ENCODE data around the gene ABHD14A.

The ABHD14A gene

DNA sequence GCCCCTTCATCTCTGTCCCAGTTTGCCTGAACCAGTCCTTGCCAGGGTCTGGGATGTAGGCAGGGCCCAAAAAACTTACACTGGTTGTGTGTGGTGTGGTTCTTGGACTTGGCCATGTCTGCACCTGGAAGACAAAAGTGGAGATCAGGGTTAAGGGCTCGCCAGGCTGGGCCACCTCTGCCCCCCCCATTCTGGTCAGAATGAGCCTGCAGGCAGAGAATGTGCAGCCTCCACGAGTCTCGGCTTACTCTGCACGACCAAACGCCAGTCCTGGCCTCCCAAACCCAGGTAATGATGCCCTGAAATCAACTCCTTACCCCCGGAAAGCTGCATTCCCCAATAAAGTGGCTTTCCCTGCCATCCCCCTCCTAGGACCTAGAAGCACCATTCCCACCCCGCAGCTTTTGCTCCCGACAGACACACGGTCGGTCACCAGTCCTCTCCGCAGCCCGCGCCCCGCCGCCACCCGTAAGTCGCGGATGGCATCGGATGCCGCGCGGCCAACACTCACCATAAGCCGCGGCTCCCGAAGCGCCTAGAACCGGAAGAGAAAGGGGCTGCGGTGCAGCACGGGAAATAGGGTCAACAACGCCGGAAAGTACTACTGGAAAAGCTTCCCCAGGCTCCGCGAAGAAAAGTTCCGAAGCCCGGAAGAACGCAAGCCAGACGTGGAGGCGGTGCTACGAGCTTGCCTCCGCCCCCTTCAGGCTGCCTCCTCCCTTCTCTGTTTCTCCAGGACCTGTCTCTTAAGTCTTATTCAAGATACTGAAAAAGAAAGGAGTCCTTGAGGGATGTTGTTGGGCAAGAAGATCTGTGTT, 20.7 kb downstream of the ABHD14A start, which contains the start of gene RPL29:
RPL29 (minus strand) TSS at position 550 of the 818 bp plus-strand sequence; CDS start at position 116, 434 bp downstream.
- Histone ChIP-seq H3K9me3 (ENCODE audit: control insufficient read depth in 5 of 5, low read length in 5 of 5) (no peaks in the 10 kb centered on the region), H3K4me3 (ENCODE audit: low read depth in 1 of 5, low read length in 5 of 5) (peak within 1 kb of the TSS; percentile 97 to 99 (median 99)), H3K36me3 (ENCODE audit: control insufficient read depth in 5 of 5, insufficient read depth in 5 of 5, low read length in 5 of 5) (peaks cover 0 to 35% (median 23%) of the 10 kb centered on the region in 5 donors), H3K9ac (ENCODE audit: low read length in 5 of 5) (peak within 1 kb of the TSS; percentile 90 to 100 (median 98)), H3K4me1 (ENCODE audit: control insufficient read depth in 5 of 5, insufficient read depth in 5 of 5, low read length in 5 of 5) (peaks cover 5 to 26% (median 17%) of the 10 kb centered on the region in 5 donors), H3K27me3 (ENCODE audit: control insufficient read depth in 5 of 5, insufficient read depth in 4 of 5, low read length in 5 of 5) (no peaks in the 10 kb centered on the region), H3K27ac (ENCODE audit: low read depth, low read length) (peak within 1 kb of the TSS; percentile 94)

DNA sequence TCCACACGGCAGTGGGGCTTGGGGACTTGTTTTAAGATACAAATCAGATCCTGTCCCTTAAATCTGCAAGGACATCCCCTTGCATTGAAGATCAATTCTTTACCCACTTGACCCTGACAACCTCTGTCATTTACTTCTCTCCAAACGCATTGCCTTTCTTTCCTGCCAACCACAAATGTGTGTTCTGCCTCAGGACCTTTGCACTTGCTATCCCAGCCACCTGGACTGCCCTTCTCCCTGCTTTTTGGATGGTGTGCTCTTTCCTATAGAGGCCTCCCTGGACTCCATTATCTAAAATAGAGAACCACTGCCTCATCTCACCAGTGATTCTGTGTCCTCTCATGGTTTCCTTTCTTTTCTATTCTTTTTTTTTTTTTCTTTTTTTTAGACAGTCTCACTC, 22.3 kb downstream of the ABHD14A start:
- no peak overlapping the region for H3K4me3 ChIP-seq (ENCODE audit: low read depth in 1 of 5, low read length in 5 of 5)
- no peaks in the 10 kb centered on the region for H3K27me3 ChIP-seq (ENCODE audit: control insufficient read depth in 5 of 5, insufficient read depth in 4 of 5, low read length in 5 of 5)
- peaks cover 5 to 33% (median 23%) of the 10 kb centered on the region in 5 donors for H3K4me1 ChIP-seq (ENCODE audit: control insufficient read depth in 5 of 5, insufficient read depth in 5 of 5, low read length in 5 of 5)
- H3K9me3 ChIP-seq (ENCODE audit: control insufficient read depth in 5 of 5, low read length in 5 of 5) = no peaks in the 10 kb centered on the region
- no peak overlapping the region for H3K27ac ChIP-seq (ENCODE audit: low read depth, low read length)
- no peak overlapping the region for H3K9ac ChIP-seq (ENCODE audit: low read length in 5 of 5)
- peaks cover 0 to 27% (median 22%) of the 10 kb centered on the region in 5 donors for H3K36me3 ChIP-seq (ENCODE audit: control insufficient read depth in 5 of 5, insufficient read depth in 5 of 5, low read length in 5 of 5)

DNA sequence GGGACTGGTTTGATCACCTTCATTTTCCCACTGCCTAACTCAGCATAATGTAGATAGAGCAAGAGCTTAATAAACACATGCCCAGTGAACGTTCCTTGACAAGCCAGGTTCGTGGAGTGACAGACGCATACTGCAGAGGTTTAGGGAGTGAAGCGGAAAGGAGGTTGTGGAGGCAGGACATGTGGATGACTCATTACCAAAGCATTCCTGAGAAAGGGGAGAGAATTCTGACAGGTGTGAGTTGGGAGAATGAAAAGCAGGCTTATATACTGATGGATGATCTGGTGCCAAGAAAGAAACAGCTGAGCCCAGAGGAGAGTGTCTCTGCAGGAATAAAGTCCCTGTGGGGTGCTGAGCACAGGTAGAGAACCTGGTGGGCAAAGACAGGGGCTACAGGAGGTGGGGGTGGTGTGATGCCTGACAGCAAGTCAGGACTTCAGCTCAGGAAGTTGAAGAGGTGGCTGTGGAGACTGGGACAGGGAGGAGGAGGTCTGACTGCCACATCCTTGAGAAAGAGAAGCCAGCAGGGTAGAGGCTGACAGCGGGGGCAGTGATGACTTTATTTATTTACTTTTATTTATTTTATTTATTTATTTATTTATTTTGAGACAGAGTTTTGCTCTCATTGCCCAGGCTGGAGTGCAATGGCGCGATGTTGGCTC, 23.2 kb downstream of the ABHD14A start:
- H3K9ac ChIP-seq (ENCODE audit: low read length in 5 of 5) = no peak overlapping the region

DNA sequence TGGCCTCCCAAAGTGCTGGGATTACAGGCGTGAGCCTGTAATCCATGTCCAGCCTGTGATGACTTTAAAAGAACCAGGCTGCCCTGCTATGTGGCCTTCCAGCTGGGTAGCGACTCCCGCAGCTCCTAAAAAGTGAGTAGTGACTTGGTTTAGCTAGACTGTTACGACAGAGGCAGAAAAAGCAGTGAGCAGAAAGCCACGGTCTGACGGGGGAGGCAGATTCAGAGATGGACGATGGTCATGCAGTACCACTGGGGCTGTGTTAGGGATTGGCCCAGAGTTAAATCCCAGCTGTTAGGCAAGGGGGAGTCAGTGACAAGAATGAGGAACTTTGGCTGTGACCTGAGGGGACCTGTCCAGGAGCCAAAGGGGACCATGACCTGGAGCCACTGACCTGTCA, 23.9 kb downstream of the ABHD14A start:
- Histone ChIP-seq H3K9me3 (ENCODE audit: control insufficient read depth in 5 of 5, low read length in 5 of 5) (no peaks in the 10 kb centered on the region), H3K27ac (ENCODE audit: low read depth, low read length) (no peak overlapping the region), H3K36me3 (ENCODE audit: control insufficient read depth in 5 of 5, insufficient read depth in 5 of 5, low read length in 5 of 5) (peaks cover 0 to 12% (median 11%) of the 10 kb centered on the region in 5 donors)

More for the DNA sequence above, 23.2 kb downstream of the ABHD14A start:
- Histone ChIP-seq H3K9me3 (ENCODE audit: control insufficient read depth in 5 of 5, low read length in 5 of 5) (no peaks in the 10 kb centered on the region), H3K4me3 (ENCODE audit: low read depth in 1 of 5, low read length in 5 of 5) (no peak overlapping the region), H3K4me1 (ENCODE audit: control insufficient read depth in 5 of 5, insufficient read depth in 5 of 5, low read length in 5 of 5) (peaks cover 5 to 29% (median 23%) of the 10 kb centered on the region in 5 donors), H3K27ac (ENCODE audit: low read depth, low read length) (no peak overlapping the region), H3K27me3 (ENCODE audit: control insufficient read depth in 5 of 5, insufficient read depth in 4 of 5, low read length in 5 of 5) (no peaks in the 10 kb centered on the region), H3K36me3 (ENCODE audit: control insufficient read depth in 5 of 5, insufficient read depth in 5 of 5, low read length in 5 of 5) (peaks cover 0 to 19% (median 14%) of the 10 kb centered on the region in 5 donors)

DNA sequence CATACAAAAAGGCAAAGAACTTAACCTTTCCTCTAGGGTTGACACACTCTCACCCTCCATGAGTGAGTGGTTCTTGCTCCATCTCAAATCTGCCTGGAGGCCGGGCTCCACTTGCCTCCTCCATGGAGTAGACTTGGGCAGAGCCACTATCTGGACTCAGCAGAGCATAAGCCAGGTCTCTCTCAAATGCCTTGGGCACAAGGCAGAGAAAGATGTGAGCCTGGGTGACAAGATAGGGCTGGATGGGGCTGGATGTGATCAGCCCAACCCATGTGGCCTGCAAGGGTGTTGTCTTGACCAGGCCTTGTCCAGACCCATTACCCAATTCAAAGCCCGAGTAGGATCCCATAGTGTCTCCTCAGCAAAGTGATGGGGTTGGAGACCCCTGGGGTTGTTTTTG, 25.0 kb downstream of the ABHD14A start:
- Histone ChIP-seq H3K4me1 (ENCODE audit: control insufficient read depth in 5 of 5, insufficient read depth in 5 of 5, low read length in 5 of 5) (peaks cover 2 to 25% (median 14%) of the 10 kb centered on the region in 5 donors), H3K27ac (ENCODE audit: low read depth, low read length) (no peak overlapping the region), H3K36me3 (ENCODE audit: control insufficient read depth in 5 of 5, insufficient read depth in 5 of 5, low read length in 5 of 5) (peaks cover 0 to 2% (median under 1%) of the 10 kb centered on the region in 5 donors), H3K9me3 (ENCODE audit: control insufficient read depth in 5 of 5, low read length in 5 of 5) (no peaks in the 10 kb centered on the region), H3K9ac (ENCODE audit: low read length in 5 of 5) (peak overlapping the region in 1 of 5 donors; percentile 2), H3K4me3 (ENCODE audit: low read depth in 1 of 5, low read length in 5 of 5) (no peak overlapping the region), H3K27me3 (ENCODE audit: control insufficient read depth in 5 of 5, insufficient read depth in 4 of 5, low read length in 5 of 5) (peaks cover 0 to 5% (median under 1%) of the 10 kb centered on the region in 5 donors)

More for the DNA sequence above, 23.9 kb downstream of the ABHD14A start:
- Histone ChIP-seq H3K4me1 (ENCODE audit: control insufficient read depth in 5 of 5, insufficient read depth in 5 of 5, low read length in 5 of 5) (peaks cover 5 to 29% (median 21%) of the 10 kb centered on the region in 5 donors), H3K9ac (ENCODE audit: low read length in 5 of 5) (no peak overlapping the region), H3K27me3 (ENCODE audit: control insufficient read depth in 5 of 5, insufficient read depth in 4 of 5, low read length in 5 of 5) (no peaks in the 10 kb centered on the region), H3K4me3 (ENCODE audit: low read depth in 1 of 5, low read length in 5 of 5) (no peak overlapping the region)

DNA sequence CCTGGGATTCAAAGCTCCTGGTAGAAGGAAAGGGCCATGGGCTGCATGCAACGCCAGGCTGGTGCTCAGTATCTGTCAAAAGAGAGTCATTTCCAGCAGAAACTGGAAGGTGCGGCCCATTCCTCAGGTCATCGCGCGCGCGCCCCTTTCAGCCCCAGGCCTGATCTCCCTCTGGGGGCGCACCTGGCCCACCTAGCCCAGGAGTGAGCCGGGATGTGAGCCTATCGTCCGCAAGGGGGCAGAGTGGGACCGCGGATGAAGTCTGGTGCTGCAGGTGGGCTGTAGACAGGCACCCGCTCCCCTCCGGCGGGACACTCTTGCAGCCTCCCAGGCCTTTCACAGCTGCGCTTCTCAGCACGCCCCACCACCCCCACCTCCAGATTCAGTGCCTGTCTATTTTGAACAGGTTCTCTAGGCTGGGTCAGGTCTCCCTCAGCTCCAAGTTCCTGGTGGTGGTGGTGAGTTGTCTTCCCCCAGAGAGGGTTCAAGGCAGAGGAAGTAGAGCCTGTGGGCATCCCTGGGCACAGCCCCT, 26.6 kb downstream of the ABHD14A start:
- Histone ChIP-seq H3K4me1 (ENCODE audit: control insufficient read depth in 5 of 5, insufficient read depth in 5 of 5, low read length in 5 of 5) (peaks cover 10 to 31% (median 22%) of the 10 kb centered on the region in 5 donors), H3K27ac (ENCODE audit: low read depth, low read length) (no peak overlapping the region), H3K36me3 (ENCODE audit: control insufficient read depth in 5 of 5, insufficient read depth in 5 of 5, low read length in 5 of 5) (no peaks in the 10 kb centered on the region), H3K4me3 (ENCODE audit: low read depth in 1 of 5, low read length in 5 of 5) (no peak overlapping the region), H3K9me3 (ENCODE audit: control insufficient read depth in 5 of 5, low read length in 5 of 5) (no peaks in the 10 kb centered on the region), H3K9ac (ENCODE audit: low read length in 5 of 5) (no peak overlapping the region), H3K27me3 (ENCODE audit: control insufficient read depth in 5 of 5, insufficient read depth in 4 of 5, low read length in 5 of 5) (peaks cover 0 to 11% (median 4%) of the 10 kb centered on the region in 5 donors)

DNA sequence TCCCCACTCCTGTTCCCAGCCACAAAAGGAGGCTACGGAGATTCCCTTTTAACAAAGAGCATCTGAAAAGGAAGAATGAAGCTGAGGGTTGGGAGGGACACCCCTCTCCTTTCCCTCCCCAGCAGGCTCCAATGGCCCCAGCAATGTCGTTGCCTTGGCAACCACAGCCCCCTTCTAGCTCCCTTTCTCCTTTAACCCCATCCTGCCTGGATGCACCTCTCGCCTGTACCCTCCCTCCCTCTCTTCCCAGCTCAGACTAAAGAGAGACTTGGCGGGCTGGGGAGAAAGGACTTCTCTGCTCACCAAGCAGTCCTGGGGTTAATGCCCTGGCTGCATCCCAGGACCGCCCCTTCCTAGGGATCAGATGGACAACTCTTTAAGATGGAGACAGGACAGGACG, 27.9 kb downstream of the ABHD14A start:
- no peak overlapping the region for H3K4me3 ChIP-seq (ENCODE audit: low read depth in 1 of 5, low read length in 5 of 5)
- H3K36me3 ChIP-seq (ENCODE audit: control insufficient read depth in 5 of 5, insufficient read depth in 5 of 5, low read length in 5 of 5) = no peaks in the 10 kb centered on the region
- peaks cover 0 to 13% (median 4%) of the 10 kb centered on the region in 5 donors for H3K27me3 ChIP-seq (ENCODE audit: control insufficient read depth in 5 of 5, insufficient read depth in 4 of 5, low read length in 5 of 5)
- no peak overlapping the region for H3K9ac ChIP-seq (ENCODE audit: low read length in 5 of 5)
- H3K4me1 ChIP-seq (ENCODE audit: control insufficient read depth in 5 of 5, insufficient read depth in 5 of 5, low read length in 5 of 5) = peaks cover 10 to 42% (median 22%) of the 10 kb centered on the region in 5 donors
- no peaks in the 10 kb centered on the region for H3K9me3 ChIP-seq (ENCODE audit: control insufficient read depth in 5 of 5, low read length in 5 of 5)
- no peak overlapping the region for H3K27ac ChIP-seq (ENCODE audit: low read depth, low read length)

DNA sequence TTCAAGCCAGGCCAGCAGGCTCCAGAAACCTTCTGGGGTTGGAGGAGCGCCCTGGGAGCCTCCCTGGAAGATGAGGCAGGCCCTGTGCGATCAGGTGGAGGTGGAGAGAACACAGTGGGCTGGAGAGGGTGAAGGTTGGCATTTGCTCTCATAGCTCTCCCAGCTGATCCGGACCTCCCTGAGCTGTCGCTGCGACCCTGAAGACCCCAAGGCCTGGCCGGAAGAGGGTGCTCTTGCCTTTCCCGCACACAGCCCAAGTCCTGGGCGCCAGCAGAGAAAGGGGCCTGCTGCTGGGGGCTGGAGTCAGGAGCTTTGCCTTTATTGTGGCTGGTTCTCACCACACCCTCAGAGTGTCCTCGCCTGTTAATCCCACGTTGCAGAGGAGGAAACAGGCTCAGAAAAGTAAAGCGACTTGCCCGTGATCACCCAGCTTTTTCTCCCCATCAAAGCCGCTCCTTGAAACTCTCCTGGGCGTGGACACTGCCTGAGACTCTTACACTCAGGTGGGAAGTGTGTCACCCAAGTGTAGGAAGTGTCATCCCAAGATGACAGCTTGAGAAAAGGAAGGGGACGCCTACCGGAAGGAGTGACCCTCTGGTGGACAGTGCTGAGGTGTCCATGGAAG, 29.4 kb downstream of the ABHD14A start:
- no peaks in the 10 kb centered on the region for H3K9me3 ChIP-seq (ENCODE audit: control insufficient read depth in 5 of 5, low read length in 5 of 5)
- H3K4me3 ChIP-seq (ENCODE audit: low read depth in 1 of 5, low read length in 5 of 5) = no peak overlapping the region
- H3K9ac ChIP-seq (ENCODE audit: low read length in 5 of 5) = peak overlapping the region in 1 of 5 donors; percentile 36
- H3K27ac ChIP-seq (ENCODE audit: low read depth, low read length) = no peak overlapping the region
- peaks cover 10 to 42% (median 22%) of the 10 kb centered on the region in 5 donors for H3K4me1 ChIP-seq (ENCODE audit: control insufficient read depth in 5 of 5, insufficient read depth in 5 of 5, low read length in 5 of 5)
- H3K27me3 ChIP-seq (ENCODE audit: control insufficient read depth in 5 of 5, insufficient read depth in 4 of 5, low read length in 5 of 5) = peaks cover 0 to 14% (median 4%) of the 10 kb centered on the region in 5 donors
- no peaks in the 10 kb centered on the region for H3K36me3 ChIP-seq (ENCODE audit: control insufficient read depth in 5 of 5, insufficient read depth in 5 of 5, low read length in 5 of 5)

DNA sequence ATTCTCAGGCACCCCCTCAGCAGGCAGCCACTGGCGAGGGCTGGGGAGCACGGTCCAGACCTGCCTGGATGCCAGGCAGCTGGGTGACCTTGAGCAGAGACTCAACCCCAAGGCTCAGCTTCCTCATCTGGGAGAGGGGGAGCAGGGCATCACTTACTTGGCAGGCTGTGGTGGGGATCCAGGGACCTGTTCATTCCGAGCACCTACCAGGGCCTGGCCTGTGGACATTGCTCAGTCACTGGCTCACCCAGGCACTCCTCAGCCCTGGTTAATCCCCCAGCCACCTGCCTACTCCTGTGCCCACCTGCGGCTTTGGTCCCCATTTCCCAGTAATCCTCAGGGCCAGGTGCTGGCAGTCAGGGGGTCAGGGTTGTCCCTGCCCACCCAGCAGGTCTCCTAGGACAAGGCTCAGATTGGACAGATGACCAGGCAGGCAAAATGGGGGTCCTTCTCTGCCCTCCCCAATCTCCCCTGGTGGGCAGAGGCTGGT, 30.1 kb downstream of the ABHD14A start:
- Histone ChIP-seq H3K4me1 (ENCODE audit: control insufficient read depth in 5 of 5, insufficient read depth in 5 of 5, low read length in 5 of 5) (peaks cover 10 to 42% (median 22%) of the 10 kb centered on the region in 5 donors), H3K9me3 (ENCODE audit: control insufficient read depth in 5 of 5, low read length in 5 of 5) (no peaks in the 10 kb centered on the region), H3K27ac (ENCODE audit: low read depth, low read length) (no peak overlapping the region), H3K36me3 (ENCODE audit: control insufficient read depth in 5 of 5, insufficient read depth in 5 of 5, low read length in 5 of 5) (no peaks in the 10 kb centered on the region), H3K4me3 (ENCODE audit: low read depth in 1 of 5, low read length in 5 of 5) (peak overlapping the region in 1 of 5 donors; percentile 5), H3K27me3 (ENCODE audit: control insufficient read depth in 5 of 5, insufficient read depth in 4 of 5, low read length in 5 of 5) (peaks cover 0 to 14% (median 4%) of the 10 kb centered on the region in 5 donors), H3K9ac (ENCODE audit: low read length in 5 of 5) (no peak overlapping the region)
